WTC11 (cell line): ENCODE measurements around the gene EEF2KMT. TPM values are rescaled to one million over a fixed set of nuclear protein-coding genes. Genes with fewer than 3 reads are reported as not detected.

Experiments used
- ATAC-seq: fragments of 200-7000 bp; cut with Tn5 transposase; 2 replicates; pipeline ENCODE4 v1.10.0; 2021; ENCODE audit warnings: mild to moderate bottlenecking, moderate library complexity
- CTCF ChIA-PET: fragments of 300-600 bp; sonication (Branson Sonifier 250); formaldehyde crosslinking; loops from one replicate; lab custom pipeline; 2021; ENCODE audit warnings: antibody characterized with exemption; lab: Charles Lee
- POLR2A ChIA-PET: fragments of 350-600 bp; sonication (Branson Sonifier 250); formaldehyde crosslinking; loops from one replicate; lab custom pipeline; 2021; ENCODE audit warnings: antibody characterized with exemption; lab: Charles Lee
- DNase-seq: peaks from one replicate; pipeline ENCODE4 v3.0.0; 2021; ENCODE audit warnings: low spot score
- H3K27ac Mint-ChIP-seq: 2 replicates; pipeline ENCODE4 v1.8.0; 2021; ENCODE audit warnings: mixed read lengths
- H3K27me3 Mint-ChIP-seq: 2 replicates; pipeline ENCODE4 v1.8.0; 2021; ENCODE audit warnings: low read depth, mild to moderate bottlenecking, moderate library complexity, mixed read lengths
- H3K36me3 Mint-ChIP-seq: 2 replicates; pipeline ENCODE4 v1.8.0; 2021; ENCODE audit warnings: mixed read lengths
- H3K4me1 Mint-ChIP-seq: 2 replicates; pipeline ENCODE4 v1.8.0; 2022; ENCODE audit warnings: mixed read lengths
- H3K4me3 Mint-ChIP-seq: 2 replicates; pipeline ENCODE4 v1.8.0; 2021; ENCODE audit warnings: mild to moderate bottlenecking, moderate library complexity, mixed read lengths
- H3K9me3 Mint-ChIP-seq: 2 replicates; pipeline ENCODE4 v1.8.0; 2021; ENCODE audit warnings: mixed read lengths
- AFF4 ChIP-seq: sonication (generic); formaldehyde crosslinking; IDR thresholded peaks from 2 replicates; pipeline ENCODE4 v1.8.1; 2023; ENCODE audit warnings: mild to moderate bottlenecking, missing genetic modification reagents, borderline replicate concordance
- ATF1 ChIP-seq: sonication (generic); formaldehyde crosslinking; IDR thresholded peaks from 2 replicates; pipeline ENCODE4 v1.8.1; 2023; ENCODE audit warnings: mild to moderate bottlenecking, moderate library complexity, missing genetic modification reagents
- ATF3 ChIP-seq: sonication (generic); formaldehyde crosslinking; conservative IDR thresholded peaks from 2 replicates; pipeline ENCODE4 v1.8.1; 2022; ENCODE audit warnings: mild to moderate bottlenecking, missing genetic modification reagents
- CREB1 ChIP-seq: sonication (generic); formaldehyde crosslinking; IDR thresholded peaks from 2 replicates; pipeline ENCODE4 v1.8.0; 2023; ENCODE audit warnings: mild to moderate bottlenecking, missing genetic modification reagents
- FOXK1 ChIP-seq: sonication (generic); formaldehyde crosslinking; IDR thresholded peaks from 2 replicates; pipeline ENCODE4 v1.8.0; 2022; ENCODE audit warnings: mild to moderate bottlenecking, moderate library complexity, missing genetic modification reagents
- GABPB1 ChIP-seq: sonication (generic); formaldehyde crosslinking; IDR thresholded peaks from 2 replicates; pipeline ENCODE4 v1.8.1; 2023; ENCODE audit warnings: mild to moderate bottlenecking, missing genetic modification reagents
- HMGA2 ChIP-seq: fragments of 250-450 bp; sonication (Bioruptor Pico); IDR thresholded peaks from 2 replicates; pipeline ENCODE4 v1.4.0; 2021; ENCODE audit warnings: mild to moderate bottlenecking, moderate library complexity
- SMAD3 ChIP-seq: sonication (generic); formaldehyde crosslinking; IDR thresholded peaks from 2 replicates; pipeline ENCODE4 v1.8.0; 2022; ENCODE audit warnings: missing genetic modification reagents, mild to moderate bottlenecking, borderline replicate concordance
- SOX15 ChIP-seq: fragments of 250-450 bp; sonication (Bioruptor Pico); IDR thresholded peaks from 2 replicates; pipeline ENCODE4 v1.9.0; 2021; ENCODE audit warnings: mild to moderate bottlenecking
- SP1 ChIP-seq: sonication (generic); formaldehyde crosslinking; conservative IDR thresholded peaks from 2 replicates; pipeline ENCODE4 v1.8.1; 2022; ENCODE audit warnings: missing genetic modification reagents
- TCF7 ChIP-seq: sonication (generic); formaldehyde crosslinking; IDR thresholded peaks from 2 replicates; pipeline ENCODE4 v1.8.0; 2022; ENCODE audit warnings: mild to moderate bottlenecking, low read depth, missing genetic modification reagents, moderate library complexity
- TEAD1 ChIP-seq: sonication (generic); formaldehyde crosslinking; IDR thresholded peaks from 2 replicates; pipeline ENCODE4 v1.8.0; 2022; ENCODE audit warnings: mild to moderate bottlenecking, missing genetic modification reagents
- ZNF232 ChIP-seq: sonication (generic); formaldehyde crosslinking; IDR thresholded peaks from 2 replicates; pipeline ENCODE4 v1.8.0; 2022; ENCODE audit warnings: mild to moderate bottlenecking, missing genetic modification reagents
- ZNF317 ChIP-seq: sonication (generic); formaldehyde crosslinking; IDR thresholded peaks from 2 replicates; pipeline ENCODE4 v1.8.1; 2023; ENCODE audit warnings: low read depth, mild to moderate bottlenecking, moderate library complexity, missing genetic modification reagents, borderline replicate concordance
- ZNF396 ChIP-seq: fragments of 250-450 bp; sonication (Bioruptor Pico); IDR thresholded peaks from 2 replicates; pipeline ENCODE4 v1.8.0; 2021; ENCODE audit warnings: mild to moderate bottlenecking, moderate library complexity, borderline replicate concordance
- ZNF416 ChIP-seq: fragments of 250-450 bp; sonication (Bioruptor Pico); IDR thresholded peaks from 2 replicates; pipeline ENCODE4 v1.9.0; 2021; ENCODE audit warnings: mild to moderate bottlenecking, inconsistent platforms
- ZNF512 ChIP-seq: sonication (generic); formaldehyde crosslinking; IDR thresholded peaks from 2 replicates; pipeline ENCODE4 v1.8.1; 2022; ENCODE audit warnings: missing genetic modification reagents, borderline replicate concordance
- total RNA-seq: library from RNA; stranded (reverse); gene quantifications from 3 replicates; pipeline ENCODE4 v1.2.3, GENCODE V29; 2021
- TF ChIP-seq, protein P1 (sequence below): sonication (generic); formaldehyde crosslinking; conservative IDR thresholded peaks from 2 replicates; pipeline ENCODE4 v1.8.1; 2023; ENCODE audit warnings: mild to moderate bottlenecking, low read depth, missing genetic modification reagents, moderate library complexity
- TF ChIP-seq, protein P2 (sequence below): sonication (generic); formaldehyde crosslinking; IDR thresholded peaks from 2 replicates; pipeline ENCODE4 v1.8.0; 2023; ENCODE audit warnings: mild to moderate bottlenecking, missing genetic modification reagents
- TF ChIP-seq, protein P3 (sequence below): sonication (generic); formaldehyde crosslinking; IDR thresholded peaks from 2 replicates; pipeline ENCODE4 v1.8.1; 2023; ENCODE audit warnings: mild to moderate bottlenecking, missing genetic modification reagents, moderate library complexity
- TF ChIP-seq, protein P4 (sequence below): fragments of 250-450 bp; sonication (Bioruptor Pico); conservative IDR thresholded peaks from 2 replicates; pipeline ENCODE4 v1.9.0; 2021; ENCODE audit warnings: mild to moderate bottlenecking

Gene EEF2KMT
- total RNA-seq, 1 experiment from 2014 or later, result 19.6 TPM

DNA sequence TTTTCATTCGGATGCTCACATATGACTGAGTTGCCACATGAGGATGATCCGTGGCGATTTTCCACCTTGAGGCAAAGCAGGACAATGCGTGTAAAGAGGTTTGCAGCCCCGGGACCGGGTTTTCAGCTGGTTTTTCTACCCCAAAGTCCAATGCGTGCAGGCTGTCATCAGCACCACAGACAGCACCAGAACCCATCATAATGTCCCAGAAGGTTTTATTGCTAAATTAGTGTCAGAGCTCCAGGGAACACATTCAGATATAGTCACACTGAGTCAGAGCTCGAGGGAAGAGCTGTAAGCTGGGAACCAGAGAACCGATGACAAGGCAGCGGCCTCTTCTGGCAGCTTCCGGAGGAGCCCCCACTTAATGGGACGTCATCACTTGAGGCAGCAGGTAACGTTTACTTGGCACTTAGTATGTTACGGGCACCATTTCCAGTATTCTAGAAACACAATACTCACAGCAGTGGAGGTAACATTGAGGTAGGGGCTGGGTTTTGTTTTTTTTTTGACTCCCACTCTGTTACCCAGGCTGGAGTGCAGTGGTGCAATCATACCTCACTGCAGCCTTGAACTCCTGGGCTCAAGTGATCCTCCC, 54.9 kb downstream of the EEF2KMT start (continued):
- TF ChIP-seq SMAD3 (CRISPR knock-in tag), result no peak
- no peak for TF ChIP-seq ATF3 (CRISPR knock-in tag)

- DNase-seq, result no peak
- TF ChIP-seq TCF7 (CRISPR knock-in tag) (no peak), FOXK1 (CRISPR knock-in tag) (no peak), ATF1 (CRISPR knock-in tag) (no peak), CREB1 (no peak), ZNF416 (CRISPR knock-in tag) (no peak), HMGA2 (CRISPR knock-in tag) (no peak), ZNF317 (no peak), SMAD3 (CRISPR knock-in tag) (no peak), ZNF396 (CRISPR knock-in tag) (no peak), TEAD1 (CRISPR knock-in tag) (no peak), SOX15 (CRISPR knock-in tag) (no peak), ZNF232 (CRISPR knock-in tag) (no peak), GABPB1 (CRISPR knock-in tag) (no peak), ZNF512 (CRISPR knock-in tag) (no peak), AFF4 (no peak), SP1 (CRISPR knock-in tag) (no peak)
- TF ChIP-seq, protein P1, sequence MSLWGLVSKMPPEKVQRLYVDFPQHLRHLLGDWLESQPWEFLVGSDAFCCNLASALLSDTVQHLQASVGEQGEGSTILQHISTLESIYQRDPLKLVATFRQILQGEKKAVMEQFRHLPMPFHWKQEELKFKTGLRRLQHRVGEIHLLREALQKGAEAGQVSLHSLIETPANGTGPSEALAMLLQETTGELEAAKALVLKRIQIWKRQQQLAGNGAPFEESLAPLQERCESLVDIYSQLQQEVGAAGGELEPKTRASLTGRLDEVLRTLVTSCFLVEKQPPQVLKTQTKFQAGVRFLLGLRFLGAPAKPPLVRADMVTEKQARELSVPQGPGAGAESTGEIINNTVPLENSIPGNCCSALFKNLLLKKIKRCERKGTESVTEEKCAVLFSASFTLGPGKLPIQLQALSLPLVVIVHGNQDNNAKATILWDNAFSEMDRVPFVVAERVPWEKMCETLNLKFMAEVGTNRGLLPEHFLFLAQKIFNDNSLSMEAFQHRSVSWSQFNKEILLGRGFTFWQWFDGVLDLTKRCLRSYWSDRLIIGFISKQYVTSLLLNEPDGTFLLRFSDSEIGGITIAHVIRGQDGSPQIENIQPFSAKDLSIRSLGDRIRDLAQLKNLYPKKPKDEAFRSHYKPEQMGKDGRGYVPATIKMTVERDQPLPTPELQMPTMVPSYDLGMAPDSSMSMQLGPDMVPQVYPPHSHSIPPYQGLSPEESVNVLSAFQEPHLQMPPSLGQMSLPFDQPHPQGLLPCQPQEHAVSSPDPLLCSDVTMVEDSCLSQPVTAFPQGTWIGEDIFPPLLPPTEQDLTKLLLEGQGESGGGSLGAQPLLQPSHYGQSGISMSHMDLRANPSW (CRISPR knock-in tag), result no peak
- TF ChIP-seq, protein P2, sequence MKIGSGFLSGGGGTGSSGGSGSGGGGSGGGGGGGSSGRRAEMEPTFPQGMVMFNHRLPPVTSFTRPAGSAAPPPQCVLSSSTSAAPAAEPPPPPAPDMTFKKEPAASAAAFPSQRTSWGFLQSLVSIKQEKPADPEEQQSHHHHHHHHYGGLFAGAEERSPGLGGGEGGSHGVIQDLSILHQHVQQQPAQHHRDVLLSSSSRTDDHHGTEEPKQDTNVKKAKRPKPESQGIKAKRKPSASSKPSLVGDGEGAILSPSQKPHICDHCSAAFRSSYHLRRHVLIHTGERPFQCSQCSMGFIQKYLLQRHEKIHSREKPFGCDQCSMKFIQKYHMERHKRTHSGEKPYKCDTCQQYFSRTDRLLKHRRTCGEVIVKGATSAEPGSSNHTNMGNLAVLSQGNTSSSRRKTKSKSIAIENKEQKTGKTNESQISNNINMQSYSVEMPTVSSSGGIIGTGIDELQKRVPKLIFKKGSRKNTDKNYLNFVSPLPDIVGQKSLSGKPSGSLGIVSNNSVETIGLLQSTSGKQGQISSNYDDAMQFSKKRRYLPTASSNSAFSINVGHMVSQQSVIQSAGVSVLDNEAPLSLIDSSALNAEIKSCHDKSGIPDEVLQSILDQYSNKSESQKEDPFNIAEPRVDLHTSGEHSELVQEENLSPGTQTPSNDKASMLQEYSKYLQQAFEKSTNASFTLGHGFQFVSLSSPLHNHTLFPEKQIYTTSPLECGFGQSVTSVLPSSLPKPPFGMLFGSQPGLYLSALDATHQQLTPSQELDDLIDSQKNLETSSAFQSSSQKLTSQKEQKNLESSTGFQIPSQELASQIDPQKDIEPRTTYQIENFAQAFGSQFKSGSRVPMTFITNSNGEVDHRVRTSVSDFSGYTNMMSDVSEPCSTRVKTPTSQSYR (CRISPR knock-in tag), result no peak
- TF ChIP-seq, protein P3, sequence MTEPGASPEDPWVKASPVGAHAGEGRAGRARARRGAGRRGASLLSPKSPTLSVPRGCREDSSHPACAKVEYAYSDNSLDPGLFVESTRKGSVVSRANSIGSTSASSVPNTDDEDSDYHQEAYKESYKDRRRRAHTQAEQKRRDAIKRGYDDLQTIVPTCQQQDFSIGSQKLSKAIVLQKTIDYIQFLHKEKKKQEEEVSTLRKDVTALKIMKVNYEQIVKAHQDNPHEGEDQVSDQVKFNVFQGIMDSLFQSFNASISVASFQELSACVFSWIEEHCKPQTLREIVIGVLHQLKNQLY (CRISPR knock-in tag), result no peak
- TF ChIP-seq, protein P4, sequence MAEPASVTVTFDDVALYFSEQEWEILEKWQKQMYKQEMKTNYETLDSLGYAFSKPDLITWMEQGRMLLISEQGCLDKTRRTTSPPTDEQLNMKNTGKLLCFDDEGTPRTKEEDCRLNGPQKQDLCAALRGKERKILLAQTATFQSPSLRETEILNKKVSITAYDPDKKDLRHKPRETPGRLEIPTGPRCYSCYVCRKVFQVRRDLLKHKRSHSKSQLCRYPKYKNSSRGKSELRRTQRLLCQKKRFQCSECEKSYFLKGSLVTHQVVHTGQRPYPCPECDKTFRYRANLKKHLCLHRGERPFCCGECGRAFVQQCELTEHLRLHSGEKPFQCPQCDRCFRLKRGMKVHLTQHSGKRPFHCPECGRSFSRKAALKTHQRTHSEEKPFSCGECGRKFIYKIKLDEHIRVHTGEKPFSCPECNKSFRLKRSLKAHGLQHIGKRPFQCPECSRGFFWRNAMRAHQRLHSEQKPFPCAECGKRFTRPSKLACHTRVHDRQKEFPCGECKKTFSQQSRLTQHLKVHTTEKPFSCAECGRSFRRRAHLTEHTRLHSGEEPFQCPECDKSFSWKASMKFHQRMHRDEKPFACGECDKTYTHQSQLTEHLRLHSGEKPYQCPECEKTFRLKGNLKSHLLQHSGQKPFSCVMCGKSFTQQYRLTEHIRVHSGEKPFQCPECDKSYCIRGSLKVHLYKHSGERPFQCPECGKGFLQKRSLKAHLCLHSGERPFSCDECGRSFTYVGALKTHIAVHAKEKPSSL (CRISPR knock-in tag), result no peak
- Mint-ChIP-seq H3K36me3 (no peaks in the 10 kb centered on the region), H3K4me1 (peaks cover 10% of the 10 kb centered on the region), H3K9me3 (no peaks in the 10 kb centered on the region), H3K27ac (no peak overlapping the region), H3K27me3 (peaks cover 10% of the 10 kb centered on the region), H3K4me3 (no peak overlapping the region)
- POLR2A ChIA-PET, result no interaction called here
- CTCF ChIA-PET, result interaction anchor here (0.6 to 2.5 kb wide), 3 partner anchors 15 to 17 kb away, joined by 3 to 10 read pairs (median 6); no protein-coding TSS in a partner anchor
- ATAC-seq, result no peak
Measured at GRCh38 chr16:5041600-5042133, 55.9 kb downstream of the EEF2KMT start.
